GM12872 (cell line): Measurements from ENCODE around the gene HAO2.
A peak's percentile ranks its signal among the peaks of the same experiment; 100 is the strongest.

ENCODE experiments used
- TF ChIP-seq, protein P1 (sequence below): IDR thresholded peaks from 3 replicates; pipeline ENCODE4 v1.5.1; 2011; ENCODE audit warnings: low read depth, mild to moderate bottlenecking, low read length, moderate library complexity; ENCODE audit not compliant: insufficient read depth

The HAO2 gene

DNA sequence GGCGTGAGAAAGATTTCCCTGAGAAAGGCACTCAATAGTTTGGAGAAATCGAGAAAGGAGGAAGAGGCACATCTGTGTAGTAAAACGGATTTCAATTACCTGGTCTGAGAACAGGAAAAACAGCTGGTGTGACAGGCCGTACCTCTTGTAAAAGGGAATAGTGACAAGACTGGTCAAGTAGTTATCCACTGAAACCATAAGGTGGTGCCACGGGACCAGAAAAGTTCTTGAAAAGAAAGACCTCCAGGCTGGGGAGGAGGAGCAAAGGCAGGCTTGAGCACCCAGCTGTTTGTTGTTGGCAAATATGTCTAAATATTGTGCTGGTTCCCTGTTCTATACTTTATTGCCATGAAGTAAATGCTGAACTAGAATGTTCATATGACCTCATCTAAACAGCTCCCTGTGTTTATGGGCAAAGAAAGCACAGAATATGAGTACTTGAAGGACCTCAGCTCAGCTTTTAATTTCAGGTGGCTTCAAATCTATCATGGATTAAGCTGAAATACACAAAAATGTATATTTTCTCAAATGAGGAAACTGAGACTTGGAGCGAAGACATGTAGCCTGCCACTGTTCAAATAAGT, 4.0 kb downstream of the HAO2 start:
- TF ChIP-seq, protein P1, sequence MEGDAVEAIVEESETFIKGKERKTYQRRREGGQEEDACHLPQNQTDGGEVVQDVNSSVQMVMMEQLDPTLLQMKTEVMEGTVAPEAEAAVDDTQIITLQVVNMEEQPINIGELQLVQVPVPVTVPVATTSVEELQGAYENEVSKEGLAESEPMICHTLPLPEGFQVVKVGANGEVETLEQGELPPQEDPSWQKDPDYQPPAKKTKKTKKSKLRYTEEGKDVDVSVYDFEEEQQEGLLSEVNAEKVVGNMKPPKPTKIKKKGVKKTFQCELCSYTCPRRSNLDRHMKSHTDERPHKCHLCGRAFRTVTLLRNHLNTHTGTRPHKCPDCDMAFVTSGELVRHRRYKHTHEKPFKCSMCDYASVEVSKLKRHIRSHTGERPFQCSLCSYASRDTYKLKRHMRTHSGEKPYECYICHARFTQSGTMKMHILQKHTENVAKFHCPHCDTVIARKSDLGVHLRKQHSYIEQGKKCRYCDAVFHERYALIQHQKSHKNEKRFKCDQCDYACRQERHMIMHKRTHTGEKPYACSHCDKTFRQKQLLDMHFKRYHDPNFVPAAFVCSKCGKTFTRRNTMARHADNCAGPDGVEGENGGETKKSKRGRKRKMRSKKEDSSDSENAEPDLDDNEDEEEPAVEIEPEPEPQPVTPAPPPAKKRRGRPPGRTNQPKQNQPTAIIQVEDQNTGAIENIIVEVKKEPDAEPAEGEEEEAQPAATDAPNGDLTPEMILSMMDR: peak; percentile 31; the same call in 1 of the 3 replicates

DNA sequence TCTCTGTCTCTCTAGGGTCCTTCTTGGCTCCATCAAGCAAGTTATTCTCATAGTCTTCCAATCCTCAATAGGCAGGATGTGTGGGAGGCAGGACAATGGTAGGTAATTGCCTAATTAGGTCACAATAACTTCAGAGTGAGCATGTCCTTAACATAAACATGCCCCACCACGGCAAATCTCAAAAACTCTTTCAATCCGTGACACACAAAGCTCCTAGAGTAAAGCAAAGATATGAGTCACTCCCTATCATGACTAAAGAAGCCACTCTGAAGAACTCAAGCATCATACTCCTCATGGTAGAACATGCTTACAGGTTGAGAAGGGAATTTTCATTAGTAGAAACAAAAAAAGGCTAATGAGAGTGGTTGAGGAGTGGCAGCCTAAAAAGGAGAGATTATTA, 4.9 kb downstream of the HAO2 start:
- TF ChIP-seq, protein P1: no peak

DNA sequence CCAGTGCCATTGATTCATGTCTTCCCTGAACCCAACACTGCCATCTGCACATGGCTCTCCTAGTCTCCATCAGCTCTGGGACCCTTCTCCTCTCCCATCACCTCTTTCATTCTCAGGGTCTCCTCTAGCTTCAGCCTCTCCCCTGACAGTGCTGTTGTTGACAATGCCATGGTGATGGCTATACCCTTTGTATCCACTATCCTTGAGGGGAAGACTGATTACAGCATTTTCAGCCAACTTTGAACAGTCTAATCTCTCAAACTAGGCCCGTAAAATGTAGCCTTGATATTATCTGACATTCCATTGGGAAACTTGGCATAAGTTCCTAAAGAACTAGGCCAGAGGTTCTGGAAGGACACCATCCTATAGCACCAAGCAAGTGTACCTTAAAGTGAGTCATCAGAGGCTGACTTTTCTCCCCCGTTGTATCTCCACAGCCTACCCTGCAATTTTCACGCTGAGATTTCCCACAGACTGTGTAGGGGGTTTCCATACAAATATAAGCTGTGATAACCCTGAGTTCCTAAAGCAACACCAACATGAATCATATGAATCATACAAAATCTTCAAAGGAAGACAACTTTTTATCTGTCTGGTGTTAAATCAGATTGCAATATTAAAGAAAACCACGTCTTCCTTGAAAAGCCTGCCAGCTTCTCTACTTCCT, 5.8 kb downstream of the HAO2 start:
- TF ChIP-seq, protein P1: no peak

- TF ChIP-seq, protein P1: no peak
These were observed 6.8 kb downstream of the HAO2 start for GRCh38 chr1:119375366-119375765.

GRCh38 chr1:119376594-119376993, 8.0 kb downstream of the HAO2 start:
- TF ChIP-seq, protein P1: no peak

- TF ChIP-seq, protein P1: no peak
These were observed 10.5 kb downstream of the HAO2 start for GRCh38 chr1:119379117-119379516.

- TF ChIP-seq, protein P1: no peak
These were observed 11.7 kb downstream of the HAO2 start for GRCh38 chr1:119380304-119380703.
